HepG2 (cell line): ENCODE results near the gene ADORA3. TPM values are rescaled to one million over a fixed set of nuclear protein-coding genes. Genes with fewer than 3 reads are reported as not detected.

ENCODE experiments used
- ATF3 ChIP-seq: sonication (generic); formaldehyde crosslinking; IDR thresholded peaks from 2 replicates; pipeline ENCODE4 v1.4.0; 2020; ENCODE audit warnings: missing genetic modification reagents
- ATF7 ChIP-seq, 2 experiments: fragments of 450-650 bp in 1 of 2; sonication (generic) in 1 of 2; formaldehyde crosslinking in 1 of 2; IDR thresholded peaks; 2 replicates each; pipeline versions ENCODE4 v1.4.0 to v1.6.1; 2016 to 2020; ENCODE audit warnings: antibody characterized with exemption in 1 of 2, mild to moderate bottlenecking in 1 of 2, missing genetic modification reagents in 1 of 2
- CC2D1A ChIP-seq: sonication (generic); formaldehyde crosslinking; IDR thresholded peaks from 2 replicates; pipeline ENCODE4 v1.8.1; 2023; ENCODE audit warnings: mild to moderate bottlenecking, missing genetic modification reagents
- EP300 ChIP-seq, 3 experiments: sonication (generic) in 1 of 3; formaldehyde crosslinking in 1 of 3; IDR thresholded peaks; 2 replicates each; pipeline versions ENCODE4 v1.5.1 to v1.6.1; 2011 to 2020; ENCODE audit warnings: low read depth in 2 of 3, low read length in 2 of 3, borderline replicate concordance in 1 of 3, improper control_type of control experiment in 1 of 3, mild to moderate bottlenecking in 1 of 3, missing genetic modification reagents in 1 of 3, moderate library complexity in 1 of 3
- ISL2 ChIP-seq: sonication (generic); formaldehyde crosslinking; IDR thresholded peaks from 2 replicates; pipeline ENCODE4 v1.5.0; 2020; ENCODE audit warnings: missing genetic modification reagents
- JDP2 ChIP-seq: sonication (generic); formaldehyde crosslinking; IDR thresholded peaks from 2 replicates; pipeline ENCODE4 v1.8.1; 2022; ENCODE audit warnings: missing genetic modification reagents, borderline replicate concordance
- NR2F6 ChIP-seq, 2 experiments: IDR thresholded peaks; 2 replicates each; pipeline ENCODE4 v1.6.1; 2016; ENCODE audit warnings: antibody characterized with exemption in 1 of 2, mild to moderate bottlenecking in 1 of 2
- TEAD3 ChIP-seq: optimal IDR thresholded peaks from 2 replicates; pipeline ENCODE3; 2016; ENCODE audit warnings: borderline replicate concordance
- XRCC5 ChIP-seq: fragments of 200-400 bp; formaldehyde crosslinking; optimal IDR thresholded peaks from 2 replicates; pipeline ENCODE3; 2017; ENCODE audit warnings: mild to moderate bottlenecking, low read length
- ZBTB21 ChIP-seq: sonication (generic); formaldehyde crosslinking; IDR thresholded peaks from 2 replicates; pipeline ENCODE4 v1.4.0; 2020; ENCODE audit warnings: missing genetic modification reagents
- ZNF350 ChIP-seq: sonication (generic); formaldehyde crosslinking; IDR thresholded peaks from 2 replicates; pipeline ENCODE4 v1.4.0; 2020; ENCODE audit warnings: mild to moderate bottlenecking, low read depth, missing genetic modification reagents, borderline replicate concordance
- ZNF513 ChIP-seq: sonication (generic); formaldehyde crosslinking; conservative IDR thresholded peaks from 2 replicates; pipeline ENCODE4 v1.5.0; 2020; ENCODE audit warnings: missing genetic modification reagents
- ZNF589 ChIP-seq: sonication (generic); formaldehyde crosslinking; conservative IDR thresholded peaks from 2 replicates; pipeline ENCODE4 v1.8.0; 2022; ENCODE audit warnings: mild to moderate bottlenecking, moderate library complexity, missing genetic modification reagents
- ZNF768 ChIP-seq: sonication (generic); formaldehyde crosslinking; IDR thresholded peaks from 2 replicates; pipeline ENCODE4 v1.4.0; 2020; ENCODE audit warnings: missing genetic modification reagents
- ZSCAN22 ChIP-seq: sonication (generic); formaldehyde crosslinking; IDR thresholded peaks from 2 replicates; pipeline ENCODE4 v1.4.0; 2020; ENCODE audit warnings: mild to moderate bottlenecking, missing genetic modification reagents
- polyA plus RNA-seq, 8 experiments: library from polyadenylated mRNA; depleted of rRNA in 3 of 8; stranded (reverse) in 7 of 8; unstranded in 1 of 8; fragments of >200 nt; fragmentation: Illumina TruSeq in 4 of 8; extraction: Trizol in 4 of 8; gene quantifications; 2 replicates each; pipeline versions ENCODE4 v1.2.1 to v1.2.3, GENCODE V29; 2011 to 2016; ENCODE audit warnings: low read depth in 4 of 8, missing spikeins in 1 of 8, mixed read lengths in 1 of 8; ENCODE audit not compliant: insufficient read depth in 1 of 8
- total RNA-seq, 5 experiments: library from RNA; depleted of rRNA; stranded (reverse); fragments of >200 nt; fragmentation: Illumina TruSeq; extraction: Trizol; gene quantifications; 2 replicates each; pipeline ENCODE4 v1.2.3, GENCODE V29; 2016; ENCODE audit warnings: low read depth in 1 of 5
- TF ChIP-seq, protein P1 (sequence below): sonication (generic); formaldehyde crosslinking; IDR thresholded peaks from 2 replicates; pipeline ENCODE4 v1.4.0; 2020; ENCODE audit warnings: mild to moderate bottlenecking, missing genetic modification reagents
- TF ChIP-seq, protein P2 (sequence below): sonication (generic); formaldehyde crosslinking; IDR thresholded peaks from 2 replicates; pipeline ENCODE4 v1.5.0; 2020; ENCODE audit warnings: missing genetic modification reagents
- TF ChIP-seq, protein P3 (sequence below): sonication (generic); formaldehyde crosslinking; IDR thresholded peaks from 2 replicates; pipeline ENCODE4 v1.8.1; 2022; ENCODE audit warnings: low read depth, mild to moderate bottlenecking, missing genetic modification reagents

ADORA3 gene
- total and polyA plus RNA-seq, 2 of the 13 experiments (the other 11 are each of a cell fraction or from before 2014, with no cell fraction given), result not detected

DNA sequence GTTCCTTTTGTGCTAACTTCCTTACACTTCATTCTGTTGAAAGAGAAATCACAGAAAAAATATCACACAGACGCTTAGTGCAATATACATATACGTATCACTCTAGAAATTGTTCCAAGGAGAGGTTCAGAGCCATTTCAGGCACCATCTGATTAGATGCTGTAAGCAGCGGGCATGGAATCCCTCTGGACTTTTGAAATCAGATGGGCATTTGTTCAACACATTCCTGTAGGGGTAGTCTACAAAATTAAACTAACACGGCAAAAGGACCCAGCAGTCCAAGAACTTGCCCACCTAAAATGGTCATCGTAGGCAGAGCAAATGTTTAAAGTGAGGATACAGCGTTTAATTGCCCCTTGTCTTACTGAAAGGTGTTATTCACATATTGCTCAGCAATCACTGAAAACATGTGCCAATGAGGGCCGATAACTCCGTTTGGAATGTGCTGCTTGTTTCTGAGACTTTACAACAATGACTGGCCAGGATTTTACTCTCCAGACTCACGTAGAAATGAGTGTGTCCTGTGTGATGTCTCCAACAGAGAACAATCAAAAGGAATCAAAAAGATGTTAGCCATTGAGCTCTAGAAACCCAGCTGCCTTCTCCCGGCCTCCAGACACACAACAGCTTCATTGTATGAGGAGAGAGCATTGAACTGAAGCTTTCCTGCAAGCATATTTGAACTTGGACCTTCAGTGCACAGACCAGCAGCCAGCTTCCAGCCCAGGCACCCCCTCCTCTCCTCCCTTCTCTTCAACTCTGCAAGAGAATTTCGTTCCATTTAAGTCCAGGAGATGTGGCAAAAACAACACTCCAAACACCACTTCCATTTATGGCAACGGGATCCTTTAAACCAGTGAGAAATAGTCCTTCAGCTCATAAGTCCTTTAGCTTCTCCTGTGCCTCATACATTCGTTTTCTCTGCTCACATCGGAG, 32.1 kb upstream of the ADORA3 start (continued):
- peak; percentile 31; the same call in 1 of the 2 replicates for TF ChIP-seq NR2F6 (IDR thresholded peaks at IDR 0.05)
- peak; percentile 43; the same call in 1 of the 2 replicates for TF ChIP-seq NR2F6 (CRISPR knock-in tag; IDR thresholded peaks at IDR 0.05)
- TF ChIP-seq, protein P1, sequence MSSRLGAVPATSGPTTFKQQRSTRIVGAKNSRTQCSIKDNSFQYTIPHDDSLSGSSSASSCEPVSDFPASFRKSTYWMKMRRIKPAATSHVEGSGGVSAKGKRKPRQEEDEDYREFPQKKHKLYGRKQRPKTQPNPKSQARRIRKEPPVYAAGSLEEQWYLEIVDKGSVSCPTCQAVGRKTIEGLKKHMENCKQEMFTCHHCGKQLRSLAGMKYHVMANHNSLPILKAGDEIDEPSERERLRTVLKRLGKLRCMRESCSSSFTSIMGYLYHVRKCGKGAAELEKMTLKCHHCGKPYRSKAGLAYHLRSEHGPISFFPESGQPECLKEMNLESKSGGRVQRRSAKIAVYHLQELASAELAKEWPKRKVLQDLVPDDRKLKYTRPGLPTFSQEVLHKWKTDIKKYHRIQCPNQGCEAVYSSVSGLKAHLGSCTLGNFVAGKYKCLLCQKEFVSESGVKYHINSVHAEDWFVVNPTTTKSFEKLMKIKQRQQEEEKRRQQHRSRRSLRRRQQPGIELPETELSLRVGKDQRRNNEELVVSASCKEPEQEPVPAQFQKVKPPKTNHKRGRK (CRISPR knock-in tag), result no peak
- peak; percentile 49 for TF ChIP-seq XRCC5
- peak; percentile 45 to 89; a peak in 3 of 4 replicates for TF ChIP-seq EP300 (IDR thresholded peaks at IDR 0.05; ENCODE audit: low read depth in 2 of 2, low read length in 2 of 2)
- peak; percentile 40; the same call in 1 of the 2 replicates for TF ChIP-seq EP300 (CRISPR knock-in tag; IDR thresholded peaks at IDR 0.05; ENCODE audit: borderline replicate concordance)
- no peak for TF ChIP-seq ATF3 (CRISPR knock-in tag)
- TF ChIP-seq ZNF768 (CRISPR knock-in tag), result no peak
- TF ChIP-seq CC2D1A (CRISPR knock-in tag), result no peak
- no peak for TF ChIP-seq ZNF513
- TF ChIP-seq ZNF350 (CRISPR knock-in tag), result no peak
- TF ChIP-seq ZBTB21 (CRISPR knock-in tag), result no peak
- no peak for TF ChIP-seq ZSCAN22 (CRISPR knock-in tag)
- TF ChIP-seq, protein P2, sequence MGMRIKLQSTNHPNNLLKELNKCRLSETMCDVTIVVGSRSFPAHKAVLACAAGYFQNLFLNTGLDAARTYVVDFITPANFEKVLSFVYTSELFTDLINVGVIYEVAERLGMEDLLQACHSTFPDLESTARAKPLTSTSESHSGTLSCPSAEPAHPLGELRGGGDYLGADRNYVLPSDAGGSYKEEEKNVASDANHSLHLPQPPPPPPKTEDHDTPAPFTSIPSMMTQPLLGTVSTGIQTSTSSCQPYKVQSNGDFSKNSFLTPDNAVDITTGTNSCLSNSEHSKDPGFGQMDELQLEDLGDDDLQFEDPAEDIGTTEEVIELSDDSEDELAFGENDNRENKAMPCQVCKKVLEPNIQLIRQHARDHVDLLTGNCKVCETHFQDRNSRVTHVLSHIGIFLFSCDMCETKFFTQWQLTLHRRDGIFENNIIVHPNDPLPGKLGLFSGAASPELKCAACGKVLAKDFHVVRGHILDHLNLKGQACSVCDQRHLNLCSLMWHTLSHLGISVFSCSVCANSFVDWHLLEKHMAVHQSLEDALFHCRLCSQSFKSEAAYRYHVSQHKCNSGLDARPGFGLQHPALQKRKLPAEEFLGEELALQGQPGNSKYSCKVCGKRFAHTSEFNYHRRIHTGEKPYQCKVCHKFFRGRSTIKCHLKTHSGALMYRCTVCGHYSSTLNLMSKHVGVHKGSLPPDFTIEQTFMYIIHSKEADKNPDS (CRISPR knock-in tag), result no peak
- TF ChIP-seq, protein P3, sequence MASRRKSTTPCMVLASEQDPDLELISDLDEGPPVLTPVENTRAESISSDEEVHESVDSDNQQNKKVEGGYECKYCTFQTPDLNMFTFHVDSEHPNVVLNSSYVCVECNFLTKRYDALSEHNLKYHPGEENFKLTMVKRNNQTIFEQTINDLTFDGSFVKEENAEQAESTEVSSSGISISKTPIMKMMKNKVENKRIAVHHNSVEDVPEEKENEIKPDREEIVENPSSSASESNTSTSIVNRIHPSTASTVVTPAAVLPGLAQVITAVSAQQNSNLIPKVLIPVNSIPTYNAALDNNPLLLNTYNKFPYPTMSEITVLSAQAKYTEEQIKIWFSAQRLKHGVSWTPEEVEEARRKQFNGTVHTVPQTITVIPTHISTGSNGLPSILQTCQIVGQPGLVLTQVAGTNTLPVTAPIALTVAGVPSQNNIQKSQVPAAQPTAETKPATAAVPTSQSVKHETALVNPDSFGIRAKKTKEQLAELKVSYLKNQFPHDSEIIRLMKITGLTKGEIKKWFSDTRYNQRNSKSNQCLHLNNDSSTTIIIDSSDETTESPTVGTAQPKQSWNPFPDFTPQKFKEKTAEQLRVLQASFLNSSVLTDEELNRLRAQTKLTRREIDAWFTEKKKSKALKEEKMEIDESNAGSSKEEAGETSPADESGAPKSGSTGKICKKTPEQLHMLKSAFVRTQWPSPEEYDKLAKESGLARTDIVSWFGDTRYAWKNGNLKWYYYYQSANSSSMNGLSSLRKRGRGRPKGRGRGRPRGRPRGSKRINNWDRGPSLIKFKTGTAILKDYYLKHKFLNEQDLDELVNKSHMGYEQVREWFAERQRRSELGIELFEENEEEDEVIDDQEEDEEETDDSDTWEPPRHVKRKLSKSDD (CRISPR knock-in tag), result peak; percentile 61; the same call in 1 of the 2 replicates
- TF ChIP-seq TEAD3 (CRISPR knock-in tag), result peak; percentile 85
- no peak for TF ChIP-seq JDP2
- TF ChIP-seq ZNF589 (CRISPR knock-in tag), result no peak
- TF ChIP-seq ISL2, result no peak
- no peak for TF ChIP-seq ATF7 (IDR thresholded peaks at IDR 0.05)
- no peak for TF ChIP-seq ATF7 (CRISPR knock-in tag; IDR thresholded peaks at IDR 0.05)
